T follicular helper cell (primary cell): ENCODE data around the gene ATOH8.

Experiments
- DNase-seq: peaks from one replicate; pipeline ENCODE4 v3.0.0-alpha.2; 2020; ENCODE audit warnings: low read depth

ATOH8 gene

DNA sequence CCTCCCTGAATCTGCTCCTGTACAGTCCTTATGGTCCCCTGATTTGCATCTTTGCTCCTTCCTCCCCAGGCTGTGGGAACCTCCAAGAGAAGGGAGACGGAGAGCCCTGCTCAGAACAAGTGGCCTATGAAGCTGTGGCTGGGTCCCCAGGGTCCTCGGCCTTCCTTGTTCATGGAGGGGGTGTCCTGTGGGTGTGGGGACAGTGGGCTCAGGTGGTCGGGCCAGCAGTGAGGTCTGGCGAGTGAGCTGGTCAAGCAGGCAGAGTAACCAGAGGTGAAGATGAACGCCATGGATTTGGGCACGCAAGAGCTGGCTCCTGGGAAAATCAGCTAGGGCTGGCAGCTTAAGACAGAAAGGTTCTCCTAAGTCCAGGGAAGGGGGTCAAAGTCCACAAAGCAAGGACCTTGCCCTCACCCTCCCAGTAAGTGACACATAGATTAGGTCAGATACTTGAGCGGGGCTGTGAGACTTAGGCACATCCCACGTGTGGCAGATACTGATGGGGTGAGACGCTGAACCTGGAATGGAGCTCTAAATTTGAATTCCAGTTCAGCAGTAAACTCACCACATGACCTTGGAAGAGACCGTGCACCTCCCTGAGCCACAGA, 34.8 kb upstream of the ATOH8 start:
- DNase-seq = no peak

DNA sequence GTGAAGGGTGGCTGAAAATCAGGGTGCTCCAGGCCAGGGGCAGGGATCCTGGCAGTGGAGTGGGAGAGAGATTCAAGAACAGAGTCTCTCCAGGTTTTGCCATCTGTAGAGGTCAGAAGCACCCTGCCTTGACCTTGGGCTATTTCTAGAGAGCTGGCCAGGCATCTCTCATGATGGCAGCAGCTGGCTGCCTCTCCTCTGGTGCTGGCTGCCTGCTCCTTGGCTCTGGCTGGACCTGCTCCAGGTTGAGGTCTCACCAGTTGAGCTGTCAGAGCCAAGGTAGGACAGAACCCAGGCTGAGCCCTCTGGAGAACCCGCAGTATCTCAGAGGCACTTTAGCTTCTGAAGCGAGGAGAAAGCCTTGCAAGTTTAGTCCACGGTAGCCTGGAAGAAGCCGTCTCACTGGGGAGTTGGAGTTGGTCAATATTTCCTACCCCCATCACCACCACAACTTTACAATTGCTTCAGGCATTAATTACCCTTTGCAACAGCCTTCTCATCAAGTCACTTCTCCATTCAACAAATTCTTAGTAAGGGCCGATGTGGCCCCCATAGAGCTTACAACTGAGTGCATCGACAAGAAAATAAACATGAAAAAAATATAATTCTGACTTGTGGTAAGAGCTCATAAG, 34.1 kb upstream of the ATOH8 start:
- no peak for DNase-seq

DNA sequence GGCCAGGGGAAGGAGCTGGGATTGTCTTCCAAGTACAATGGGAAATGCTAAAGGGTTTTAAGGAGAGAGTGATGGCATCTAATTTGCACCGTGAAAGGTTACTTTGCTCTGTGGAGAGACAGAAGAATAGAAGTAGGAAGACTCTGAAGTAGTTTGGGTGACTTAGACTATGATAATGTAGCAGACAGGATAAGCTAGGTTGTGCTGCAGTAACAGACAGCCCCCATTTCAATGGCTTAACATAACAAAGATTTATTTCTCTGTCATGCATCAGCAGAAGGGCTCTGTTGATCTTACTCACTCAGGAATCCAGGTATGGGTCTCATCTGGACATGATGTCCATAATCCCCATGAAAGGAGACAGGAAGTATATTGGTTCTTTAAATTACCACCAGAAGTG, 33.3 kb upstream of the ATOH8 start:
- no peak for DNase-seq

GRCh38 chr2:85721641-85722040, 32.1 kb upstream of the ATOH8 start:
- no peak for DNase-seq

- DNase-seq = no peak
Measured at GRCh38 chr2:85722519-85722918, 31.3 kb upstream of the ATOH8 start.

DNA sequence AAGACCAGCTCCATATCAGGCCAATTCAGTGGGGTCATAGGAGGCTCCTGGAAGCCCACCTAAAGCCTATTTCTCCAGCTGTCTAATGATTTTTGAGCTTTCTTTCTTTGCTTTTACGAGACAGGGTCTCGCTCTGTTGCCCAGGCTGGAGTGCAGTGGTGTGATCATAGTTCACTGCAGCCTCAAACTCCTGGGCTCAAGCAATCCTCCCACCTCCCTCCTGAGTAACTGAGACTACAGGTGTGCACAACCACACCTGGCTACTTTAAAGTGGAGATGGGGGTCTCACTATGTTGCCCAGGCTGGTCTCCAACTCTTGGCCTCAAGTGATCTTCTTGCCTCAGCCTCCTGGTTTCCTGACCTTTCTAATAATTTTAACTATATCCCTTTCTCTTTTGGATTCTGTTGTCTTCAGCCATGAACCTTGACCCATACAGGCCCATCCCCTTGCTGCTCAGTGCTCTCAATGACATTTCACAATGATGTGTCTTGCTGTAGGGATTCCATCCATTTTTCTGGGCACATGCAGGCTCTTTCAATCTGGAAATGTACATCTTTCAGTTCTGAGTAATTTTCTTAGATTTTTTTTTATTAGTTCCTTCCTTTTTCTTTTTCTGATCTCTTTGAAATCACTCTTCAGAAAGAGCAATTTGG, 30.0 kb upstream of the ATOH8 start:
- no peak for DNase-seq

DNA sequence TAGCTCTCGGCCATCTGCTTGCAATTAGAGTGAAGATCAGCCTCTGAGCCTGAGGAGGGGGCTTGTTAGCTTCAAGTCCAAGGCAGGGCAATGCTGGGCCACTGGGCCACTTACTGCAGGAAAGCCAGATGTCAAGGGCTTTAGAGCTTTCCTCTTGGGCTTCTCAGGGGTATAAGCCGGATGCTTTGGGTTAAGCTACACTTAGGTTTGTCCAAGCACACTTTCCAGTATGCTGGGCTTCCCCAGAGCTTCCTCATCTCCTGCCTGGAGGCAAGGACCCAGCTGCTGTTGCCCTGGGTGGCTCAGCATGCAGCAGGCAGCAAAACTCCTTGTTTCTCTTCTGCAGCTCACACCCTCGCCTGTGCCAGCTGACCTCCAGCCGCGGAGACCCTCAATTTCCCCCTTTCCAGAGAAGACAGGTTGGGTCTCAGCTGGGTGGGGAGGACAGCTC, 29.0 kb upstream of the ATOH8 start:
- DNase-seq = no peak

DNA sequence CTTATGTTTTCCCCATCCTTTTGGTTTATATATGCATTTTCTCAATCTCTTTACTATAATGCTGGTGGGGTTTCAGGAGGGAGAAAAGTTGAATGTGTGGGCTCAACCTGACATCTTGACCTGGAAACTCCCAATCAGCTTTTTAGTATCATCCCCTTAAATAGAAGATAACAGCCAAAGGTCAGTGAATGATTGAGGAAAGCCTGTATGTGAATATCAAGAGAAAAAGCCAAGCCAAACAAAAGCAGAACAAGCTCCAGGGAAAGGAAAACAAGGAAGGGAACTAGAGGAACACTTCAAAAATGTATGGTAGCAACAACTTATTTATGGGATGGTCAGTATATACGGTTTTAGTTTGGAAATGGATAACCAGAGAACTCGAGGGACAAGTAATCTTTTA, 28.3 kb upstream of the ATOH8 start:
- no peak for DNase-seq

DNA sequence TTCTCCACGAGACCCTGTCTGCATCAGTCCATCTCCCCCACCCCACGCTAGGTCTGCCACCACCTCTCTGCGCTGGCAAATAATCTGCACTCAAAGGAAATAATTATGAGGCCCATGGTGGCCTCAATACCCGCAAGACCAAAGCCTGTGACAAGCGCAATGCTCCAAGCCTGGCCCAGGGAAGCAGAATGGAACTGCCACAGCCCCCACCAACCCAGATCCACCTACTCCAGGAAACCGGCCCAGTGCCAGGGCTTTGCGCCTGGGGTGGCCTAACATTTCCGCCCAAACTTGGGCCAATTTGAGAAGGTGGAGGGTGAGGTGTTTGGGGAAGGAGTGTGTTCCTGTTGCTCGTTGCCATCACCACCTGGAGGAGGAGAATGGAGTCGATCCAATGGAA, 26.0 kb upstream of the ATOH8 start:
- no peak for DNase-seq

DNA sequence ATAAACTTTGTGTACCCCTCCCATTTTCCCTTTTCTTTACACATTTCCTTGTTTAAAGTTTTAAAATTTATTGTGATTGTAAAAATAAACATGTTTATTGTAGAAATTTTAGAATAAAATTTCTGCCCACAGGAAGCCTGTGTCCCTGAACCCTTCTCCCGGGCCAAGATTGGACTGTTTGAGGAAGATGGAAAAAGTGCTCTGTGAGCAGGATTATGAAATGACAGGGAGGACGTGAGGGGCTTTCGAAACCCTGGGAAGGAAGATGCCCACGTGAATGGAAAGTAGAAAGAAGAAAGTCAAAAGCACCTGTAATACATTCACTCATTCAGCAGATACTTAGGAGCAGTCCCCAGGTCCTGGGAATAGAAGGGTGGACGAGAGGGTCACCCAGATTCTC, 25.4 kb upstream of the ATOH8 start:
- no peak for DNase-seq

DNA sequence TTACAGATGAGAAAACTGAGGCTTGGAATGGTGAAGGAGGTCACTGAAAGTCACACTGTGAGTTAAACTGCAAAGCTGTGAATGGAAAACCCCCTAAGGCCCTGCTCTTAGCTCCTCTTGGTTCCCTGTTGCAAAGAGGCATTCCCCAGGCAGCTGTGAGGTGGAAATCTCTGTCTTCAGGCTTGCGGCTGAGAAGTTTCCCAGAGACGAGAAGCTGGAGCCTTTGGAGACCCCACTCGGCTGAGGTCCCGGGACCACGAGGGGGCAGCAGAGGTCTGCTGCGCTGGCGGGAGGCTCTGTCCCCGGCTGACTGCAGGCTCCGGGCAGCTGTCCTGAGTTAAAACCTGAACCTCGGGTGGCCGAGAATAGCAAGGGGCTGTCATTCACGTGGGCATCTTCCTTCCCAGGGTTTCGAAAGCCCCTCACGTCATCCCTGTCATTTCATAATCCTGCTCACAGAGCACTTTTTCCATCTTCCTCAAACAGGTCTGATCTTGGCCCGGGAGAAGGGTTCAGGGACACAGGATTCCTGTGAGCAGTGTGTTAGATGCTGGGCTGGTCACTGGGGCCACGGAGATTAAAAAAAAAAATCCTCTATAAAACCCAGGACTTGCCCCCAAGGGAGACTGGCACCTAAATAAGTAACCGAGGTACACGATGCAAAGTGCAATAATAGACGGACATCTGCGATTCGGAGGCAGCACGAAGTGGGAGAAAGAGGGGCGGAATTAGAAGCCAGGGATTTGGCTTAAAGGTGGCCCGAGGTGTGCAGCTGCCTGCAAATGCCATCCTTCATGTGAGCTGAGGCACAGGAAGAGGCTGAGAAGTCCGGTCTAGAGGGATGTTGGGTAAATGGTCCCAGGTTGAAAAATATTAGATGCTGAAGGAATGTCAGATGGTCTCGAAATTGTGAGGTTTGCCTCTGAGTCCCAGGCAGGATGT, 24.6 kb upstream of the ATOH8 start:
- peak; percentile 43 for DNase-seq

DNA sequence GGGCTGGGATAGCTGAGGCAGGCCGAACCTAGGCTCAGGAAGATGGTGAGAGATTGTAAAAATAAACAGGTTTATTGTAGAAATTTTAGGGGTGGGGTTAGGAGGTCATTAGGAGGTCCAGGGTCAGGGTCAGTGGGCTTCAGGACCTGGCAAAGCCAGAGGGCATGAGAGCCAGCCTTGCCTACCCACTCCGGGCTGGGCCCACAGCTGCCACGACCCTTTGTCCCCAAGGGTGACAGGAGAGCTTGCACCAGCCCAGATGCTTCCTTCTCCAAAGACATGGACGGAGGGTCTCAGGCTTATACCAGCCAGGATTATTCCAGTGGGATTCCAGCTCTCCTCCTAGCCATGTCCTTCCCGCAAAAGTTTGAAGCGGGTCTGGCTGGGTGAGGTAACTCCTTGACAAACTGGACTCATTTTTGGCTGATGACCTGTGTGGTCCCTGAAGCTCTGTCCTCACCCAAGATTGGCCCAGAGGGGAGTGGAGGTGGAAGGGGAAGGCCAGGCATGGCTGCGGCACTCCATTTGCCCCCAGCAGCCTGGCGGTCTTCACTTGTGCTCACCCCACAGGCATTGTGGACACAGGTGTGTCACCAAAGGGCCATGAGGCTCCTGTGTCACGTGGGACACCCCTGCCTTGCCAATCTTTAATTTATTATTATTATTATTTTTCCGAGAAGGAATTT, 23.8 kb upstream of the ATOH8 start:
- DNase-seq = no peak

GRCh38 chr2:85730686-85731230, 23.0 kb upstream of the ATOH8 start:
- no peak for DNase-seq

- no peak for DNase-seq
Measured at GRCh38 chr2:85731606-85732005, 22.2 kb upstream of the ATOH8 start.

- no peak for DNase-seq
Measured at GRCh38 chr2:85732467-85733120, 21.2 kb upstream of the ATOH8 start.

DNA sequence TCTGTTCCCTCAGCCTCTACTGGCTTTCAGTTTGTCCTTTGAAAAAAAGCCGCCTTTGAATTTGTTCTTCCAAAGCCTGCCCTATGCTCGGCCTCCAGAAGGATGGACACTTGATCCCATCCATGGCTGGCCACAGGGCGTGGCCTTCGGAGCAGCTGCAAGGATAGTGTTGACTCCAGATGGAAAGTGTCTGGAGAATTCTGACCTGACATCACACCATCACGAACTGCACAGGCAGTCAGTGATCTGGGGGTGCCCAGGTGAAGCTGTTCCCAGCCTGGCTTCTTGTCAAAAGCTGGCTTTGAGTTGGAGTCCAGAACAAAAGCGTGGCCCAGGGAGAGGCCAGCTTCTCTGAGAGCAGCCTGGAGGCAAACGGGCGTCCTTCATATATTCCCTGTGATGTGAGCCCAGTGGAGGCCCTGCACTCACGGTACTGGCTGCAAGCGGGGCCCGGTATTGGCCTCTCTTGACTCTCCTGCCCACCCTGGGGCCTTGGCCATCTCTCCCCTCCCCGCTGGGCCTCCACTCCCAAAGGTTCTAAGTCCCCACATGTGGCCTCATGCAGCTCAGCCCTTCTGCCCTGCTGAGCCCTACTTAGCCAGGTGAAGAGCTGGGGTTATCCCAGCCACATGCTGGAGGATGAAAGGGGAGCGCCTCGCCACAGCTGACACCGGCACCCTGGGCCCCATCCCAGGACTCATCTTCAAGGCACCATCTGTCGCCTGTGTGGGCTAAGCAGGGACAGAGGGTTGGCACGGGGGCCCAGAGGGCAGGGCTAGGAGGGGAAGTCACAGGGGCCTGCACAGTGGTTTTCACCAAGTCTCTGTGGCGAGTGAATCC, 20.4 kb upstream of the ATOH8 start:
- no peak for DNase-seq

DNA sequence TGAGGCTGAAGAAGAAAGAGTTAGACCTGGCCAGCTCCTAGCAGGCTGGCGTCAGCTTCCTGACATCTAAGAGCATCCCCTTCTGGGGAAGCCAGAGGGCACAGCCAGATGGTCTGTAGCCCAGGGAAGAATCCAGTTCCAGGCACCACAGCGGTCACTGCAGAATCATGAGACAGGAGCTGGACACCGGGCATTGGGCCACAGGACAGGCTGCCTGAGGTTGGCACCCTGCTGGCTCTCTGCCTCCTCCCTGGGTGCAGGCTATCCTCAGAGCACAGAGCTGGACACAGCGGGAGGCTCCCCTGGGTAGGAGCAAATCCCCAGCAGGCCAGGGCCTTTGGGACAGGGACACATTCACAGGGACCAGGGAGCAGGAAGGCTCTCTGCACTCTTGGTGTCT, 19.8 kb upstream of the ATOH8 start:
- no peak for DNase-seq

GRCh38 chr2:85734942-85735608, 18.7 kb upstream of the ATOH8 start:
- no peak for DNase-seq

DNA sequence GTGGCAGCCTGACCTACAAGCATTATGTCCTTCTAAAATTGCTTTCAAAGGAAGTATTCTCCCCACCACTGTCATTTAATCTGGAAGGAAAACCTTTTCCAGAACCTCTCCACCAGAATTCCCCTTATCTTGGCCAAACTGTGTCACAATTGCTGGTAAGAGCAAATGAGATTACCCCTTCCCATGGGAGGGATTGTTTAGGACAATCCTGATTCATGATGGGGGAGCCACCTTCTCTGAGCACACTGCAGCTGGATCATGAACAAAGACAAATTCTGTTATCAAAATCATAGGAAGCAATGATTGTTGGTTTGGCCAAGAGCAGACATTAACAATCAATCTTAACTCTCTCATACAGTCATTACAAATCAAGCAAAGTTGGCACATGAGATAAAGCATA, 18.1 kb upstream of the ATOH8 start:
- no peak for DNase-seq
